Uterus (tissue), 4 donors: Measurements from ENCODE around the gene ADARB2. TPM values are rescaled to one million over a fixed set of nuclear protein-coding genes. Genes with fewer than 3 reads are reported as not detected.

Experiments
- DNase-seq, 2 donors: peaks; one replicate each; pipeline ENCODE4 v3.0.0-alpha.2; 2019 to 2020
- H3K27ac ChIP-seq, 2 donors: fragments of 200-600 bp; sonication (generic); 1 replicate in 1 of 2; 2 replicates in 1 of 2; pipeline ENCODE4 v1.5.1; 2016 to 2018
- H3K27me3 ChIP-seq, 2 donors: fragments of 200-600 bp; sonication (generic); one replicate each; pipeline ENCODE4 v1.5.1; 2018 to 2019; ENCODE audit warnings: control low read depth in 1 of 2
- H3K36me3 ChIP-seq, 2 donors: fragments of 200-600 bp; sonication (generic); one replicate each; pipeline ENCODE4 v1.5.1; 2019; ENCODE audit warnings: control low read depth in 1 of 2
- H3K4me1 ChIP-seq, 2 donors: fragments of 200-600 bp; sonication (generic); one replicate each; pipeline ENCODE4 v1.5.1; 2018 to 2019; ENCODE audit warnings: control low read depth in 1 of 2
- H3K4me3 ChIP-seq, 2 donors: fragments of 200-600 bp; sonication (generic); 1 replicate in 1 of 2; 2 replicates in 1 of 2; pipeline ENCODE4 v1.5.1; 2018 to 2019; ENCODE audit warnings: mild to moderate bottlenecking in 1 of 2
- H3K9me3 ChIP-seq, 2 donors: fragments of 200-600 bp; sonication (generic); one replicate each; pipeline ENCODE4 v1.5.1; 2019; ENCODE audit warnings: control low read depth in 1 of 2
- CTCF ChIP-seq, 4 experiments: fragments of 200-600 bp in 2 of 4; fragments of 450-650 bp in 2 of 4; sonication (generic) in 2 of 4; IDR thresholded peaks; one replicate each; pipeline ENCODE4 v1.5.1; 2016 to 2019; ENCODE audit warnings: antibody characterized with exemption in 4 of 4, mild to moderate bottlenecking in 2 of 4, moderate library complexity in 1 of 4
- POLR2A ChIP-seq, 2 donors: fragments of 450-650 bp; IDR thresholded peaks; one replicate each; pipeline ENCODE4 v1.6.1; 2016; ENCODE audit warnings: antibody characterized with exemption in 2 of 2, mild to moderate bottlenecking in 1 of 2, moderate library complexity in 1 of 2
- intact Hi-C: fragments of 100-400 bp; cut with DNase I; formaldehyde crosslinking; loops from one replicate; pipeline ENCODE4 v1.15.1; 2023; ENCODE audit warnings: low total_unique reads
- total RNA-seq, 4 donors: library from RNA; depleted of rRNA in 3 of 4; stranded (reverse); fragments of >200 nt in 3 of 4; gene quantifications; one replicate each; pipeline versions ENCODE4 v1.1.0 to v1.2.4, GENCODE V29; 2014 to 2023
- donor health status: DM: yes; HTN: yes; CAD: no.

ADARB2 gene
- total RNA-seq, 4 donors from 2014 or later = 0.76 to 2.6 (median 2.0) TPM; not detected in 1

GRCh38 chr10:1365540-1366321 is 371.6 kb downstream of the ADARB2 start:
- no peaks in the 10 kb centered on the region for H3K36me3 ChIP-seq
- intact Hi-C loops = no loop called here
- TF ChIP-seq POLR2A (IDR thresholded peaks at IDR 0.05) (no peak), CTCF (IDR thresholded peaks at IDR 0.05) (no peak)
- no peaks in the 10 kb centered on the region for H3K27me3 ChIP-seq
- H3K9me3 ChIP-seq = no peaks in the 10 kb centered on the region
- H3K4me1 ChIP-seq = no peaks in the 10 kb centered on the region
- no peak overlapping the region for H3K4me3 ChIP-seq
- DNase-seq = no peak
- H3K27ac ChIP-seq = no peak overlapping the region

GRCh38 chr10:1364151-1364910 is 373.0 kb downstream of the ADARB2 start:
- H3K4me1 ChIP-seq = no peaks in the 10 kb centered on the region
- H3K27ac ChIP-seq = no peak overlapping the region
- no peaks in the 10 kb centered on the region for H3K36me3 ChIP-seq
- DNase-seq = no peak
- intact Hi-C loops = no loop called here
- H3K9me3 ChIP-seq = no peaks in the 10 kb centered on the region
- H3K4me3 ChIP-seq = no peak overlapping the region
- no peaks in the 10 kb centered on the region for H3K27me3 ChIP-seq
- TF ChIP-seq POLR2A (IDR thresholded peaks at IDR 0.05) (no peak), CTCF (IDR thresholded peaks at IDR 0.05) (no peak)

- H3K4me3 ChIP-seq = no peak overlapping the region
- H3K9me3 ChIP-seq = no peaks in the 10 kb centered on the region
- no peaks in the 10 kb centered on the region for H3K27me3 ChIP-seq
- H3K27ac ChIP-seq = no peak overlapping the region
- no peak for DNase-seq
- intact Hi-C loops = no loop called here
- no peaks in the 10 kb centered on the region for H3K4me1 ChIP-seq
- H3K36me3 ChIP-seq = no peaks in the 10 kb centered on the region
- TF ChIP-seq POLR2A (IDR thresholded peaks at IDR 0.05) (no peak), CTCF (IDR thresholded peaks at IDR 0.05) (no peak)
Measured at GRCh38 chr10:1363446-1364121, 373.7 kb downstream of the ADARB2 start.

GRCh38 chr10:1362589-1363445 is 374.5 kb downstream of the ADARB2 start:
- Histone ChIP-seq H3K4me3 (no peak overlapping the region), H3K36me3 (no peaks in the 10 kb centered on the region), H3K27ac (no peak overlapping the region), H3K4me1 (no peaks in the 10 kb centered on the region), H3K9me3 (no peaks in the 10 kb centered on the region), H3K27me3 (no peaks in the 10 kb centered on the region)
- no peak for DNase-seq
- TF ChIP-seq POLR2A (IDR thresholded peaks at IDR 0.05) (no peak), CTCF (IDR thresholded peaks at IDR 0.05) (no peak)
- intact Hi-C loops = no loop called here
